Measurements from ENCODE around the gene MOCOS.
"Not testable (repeated sequence)": the region's sequence is repeated elsewhere in the genome, so short reads cannot be mapped to it uniquely, and the experiment has no call there.

MOCOS gene

DNA sequence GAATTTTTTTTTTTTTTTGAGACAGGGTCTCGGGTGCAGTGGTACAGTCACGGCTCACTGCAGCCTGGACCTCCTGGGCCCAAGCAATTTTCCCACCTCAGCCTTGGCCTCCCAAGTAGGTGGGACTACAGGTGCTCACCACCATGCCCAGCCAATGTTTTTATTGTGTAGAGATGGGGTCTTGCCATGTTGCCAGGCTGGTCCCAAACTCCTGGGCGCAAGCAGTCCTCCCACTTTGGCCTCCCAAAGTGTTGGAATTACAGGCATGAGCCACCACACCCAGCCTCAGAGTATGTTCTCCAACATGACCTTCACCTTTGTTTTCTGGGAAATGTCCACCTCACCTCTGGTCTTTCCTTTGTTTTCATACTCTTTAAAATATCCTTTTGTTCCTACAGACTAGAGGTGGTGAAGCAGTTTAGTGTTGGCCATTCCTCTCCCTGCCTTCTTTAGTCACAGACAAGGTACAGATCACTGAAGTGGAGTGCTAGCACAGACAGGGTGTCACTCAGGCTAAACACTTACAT lies 19.5 kb upstream of the MOCOS start:
- DNase-seq (ENCODE audit: low spot score) = no peak
- TF ChIP-seq, protein P1, sequence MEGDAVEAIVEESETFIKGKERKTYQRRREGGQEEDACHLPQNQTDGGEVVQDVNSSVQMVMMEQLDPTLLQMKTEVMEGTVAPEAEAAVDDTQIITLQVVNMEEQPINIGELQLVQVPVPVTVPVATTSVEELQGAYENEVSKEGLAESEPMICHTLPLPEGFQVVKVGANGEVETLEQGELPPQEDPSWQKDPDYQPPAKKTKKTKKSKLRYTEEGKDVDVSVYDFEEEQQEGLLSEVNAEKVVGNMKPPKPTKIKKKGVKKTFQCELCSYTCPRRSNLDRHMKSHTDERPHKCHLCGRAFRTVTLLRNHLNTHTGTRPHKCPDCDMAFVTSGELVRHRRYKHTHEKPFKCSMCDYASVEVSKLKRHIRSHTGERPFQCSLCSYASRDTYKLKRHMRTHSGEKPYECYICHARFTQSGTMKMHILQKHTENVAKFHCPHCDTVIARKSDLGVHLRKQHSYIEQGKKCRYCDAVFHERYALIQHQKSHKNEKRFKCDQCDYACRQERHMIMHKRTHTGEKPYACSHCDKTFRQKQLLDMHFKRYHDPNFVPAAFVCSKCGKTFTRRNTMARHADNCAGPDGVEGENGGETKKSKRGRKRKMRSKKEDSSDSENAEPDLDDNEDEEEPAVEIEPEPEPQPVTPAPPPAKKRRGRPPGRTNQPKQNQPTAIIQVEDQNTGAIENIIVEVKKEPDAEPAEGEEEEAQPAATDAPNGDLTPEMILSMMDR (IDR thresholded peaks at IDR 0.05; ENCODE audit: extremely low read depth, missing control alignments) = no peak

DNA sequence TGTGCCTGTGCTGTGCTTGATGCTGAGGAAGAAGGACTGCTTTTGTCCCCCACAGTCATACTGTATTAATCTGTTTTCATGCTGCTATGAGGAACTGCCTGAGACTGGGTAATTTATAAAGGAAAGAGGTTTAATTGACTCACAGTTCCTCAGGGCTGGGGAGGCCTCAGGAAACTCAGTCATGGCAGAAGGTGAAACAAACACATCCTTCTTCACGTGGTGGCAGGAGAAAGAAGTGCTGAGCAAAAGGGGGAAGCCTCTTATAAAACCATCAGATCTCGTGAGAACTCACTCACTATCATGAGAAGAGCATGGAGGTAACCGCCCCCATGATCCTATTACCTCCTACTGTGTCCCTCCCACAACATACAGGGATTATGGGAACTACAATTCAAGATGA lies 19.0 kb upstream of the MOCOS start:
- not testable (repeated sequence) for DNase-seq (ENCODE audit: low spot score)

DNA sequence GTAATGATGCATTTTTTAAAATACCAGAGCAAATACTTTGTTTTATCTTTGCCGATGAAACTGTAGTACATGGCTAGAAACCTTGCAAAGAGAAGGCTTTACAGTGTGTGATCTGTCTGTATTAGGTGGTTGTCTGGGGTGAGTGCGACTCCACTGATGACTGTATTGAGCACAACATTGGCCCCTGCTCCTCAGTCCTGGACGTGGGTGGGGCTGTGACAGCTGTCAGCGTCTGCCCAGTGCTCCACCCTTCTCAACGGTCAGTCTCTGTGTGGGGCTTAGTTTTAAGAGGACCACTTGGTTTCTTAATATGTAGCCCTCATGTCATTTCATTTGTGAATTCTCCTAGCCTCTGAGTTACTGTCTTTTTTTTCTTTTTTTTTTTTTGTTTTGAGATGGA lies 17.4 kb upstream of the MOCOS start:
- TF ChIP-seq, protein P1 (IDR thresholded peaks at IDR 0.05; ENCODE audit: extremely low read depth, missing control alignments) = no peak
- no peak for DNase-seq (ENCODE audit: low spot score)

DNA sequence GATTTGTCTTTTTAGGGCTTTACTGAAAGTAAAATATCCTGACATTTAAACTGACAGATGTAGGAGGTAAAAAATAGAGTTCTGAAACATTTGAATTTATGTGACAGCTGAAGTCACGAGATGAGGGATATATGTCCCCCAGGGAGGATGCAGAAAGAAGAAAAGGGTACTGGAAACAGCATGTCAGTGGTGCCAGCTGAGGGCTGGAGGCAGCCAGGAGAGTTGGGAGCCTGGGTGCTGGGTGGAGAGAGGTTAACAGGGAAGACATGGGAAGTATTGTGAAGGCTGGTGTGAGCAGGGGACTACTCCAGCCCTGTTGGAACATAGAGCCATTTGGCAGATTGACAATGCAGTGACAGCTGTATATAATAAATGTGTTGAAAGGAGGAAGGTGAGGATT lies 11.8 kb upstream of the MOCOS start:
- no peak for DNase-seq (ENCODE audit: low spot score)
- TF ChIP-seq, protein P1 (IDR thresholded peaks at IDR 0.05; ENCODE audit: extremely low read depth, missing control alignments) = no peak

DNA sequence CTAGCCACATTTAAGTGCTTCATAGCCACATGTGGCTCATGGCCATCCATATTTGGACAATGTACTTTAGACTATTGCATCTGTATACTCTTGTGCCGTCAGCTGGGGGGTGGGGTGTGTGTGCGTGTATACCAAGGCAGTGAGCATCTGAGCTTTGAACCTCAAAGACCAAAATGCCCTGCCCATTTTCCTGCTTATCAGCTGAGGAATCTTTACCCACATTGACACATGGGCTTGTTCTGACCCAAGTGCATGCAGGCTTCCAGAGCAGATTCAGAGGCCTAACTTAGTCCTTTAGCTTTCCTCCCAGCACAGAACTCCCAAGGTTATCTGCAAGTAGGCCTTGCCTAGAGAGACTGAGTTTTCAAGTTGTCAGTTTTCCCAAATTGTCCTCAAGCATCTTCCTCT lies 11.1 kb upstream of the MOCOS start:
- DNase-seq (ENCODE audit: low spot score) = no peak
- TF ChIP-seq, protein P1 (IDR thresholded peaks at IDR 0.05; ENCODE audit: extremely low read depth, missing control alignments) = no peak

DNA sequence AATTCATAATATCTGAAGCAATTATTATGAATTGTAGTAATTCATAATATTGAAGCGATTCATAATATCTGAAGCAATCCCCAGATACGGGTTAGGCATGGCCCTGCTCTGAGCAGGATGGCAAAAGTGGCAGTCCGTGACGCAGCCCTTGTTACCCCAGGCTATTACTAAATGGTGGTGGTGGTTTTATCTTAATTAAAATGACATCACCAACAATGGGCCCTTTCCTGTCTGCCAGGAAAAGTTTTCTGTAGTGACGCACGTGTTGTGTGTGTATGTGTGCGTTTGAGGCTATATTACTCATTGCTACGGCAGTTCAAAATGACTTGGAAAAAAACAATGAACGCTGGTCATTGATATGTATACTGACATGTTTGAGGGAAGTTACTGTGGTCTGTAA lies 10.6 kb upstream of the MOCOS start:
- no peak for DNase-seq (ENCODE audit: low spot score)
- TF ChIP-seq, protein P1 (IDR thresholded peaks at IDR 0.05; ENCODE audit: extremely low read depth, missing control alignments) = no peak

DNA sequence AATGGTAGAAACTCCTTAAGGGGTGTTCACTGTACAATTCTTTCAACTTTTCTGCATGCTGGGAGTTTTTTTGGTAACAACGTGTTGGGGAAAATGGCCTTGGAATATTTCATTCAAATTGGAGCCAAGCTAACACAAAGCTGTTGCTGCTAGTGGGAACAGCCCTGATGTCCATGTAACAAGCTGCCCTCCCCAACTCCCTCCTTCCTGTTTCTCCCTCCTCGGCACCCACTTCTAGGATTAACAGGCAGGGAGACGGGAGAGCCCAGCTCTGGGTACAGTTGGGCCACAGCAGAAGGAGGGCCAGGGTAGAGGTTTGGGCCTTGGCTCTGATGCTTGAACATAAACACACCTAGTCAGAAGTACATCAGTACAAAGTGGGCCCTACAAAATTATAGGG lies 9.4 kb upstream of the MOCOS start:
- TF ChIP-seq, protein P1 (IDR thresholded peaks at IDR 0.05; ENCODE audit: extremely low read depth, missing control alignments) = no peak
- no peak for DNase-seq (ENCODE audit: low spot score)

DNA sequence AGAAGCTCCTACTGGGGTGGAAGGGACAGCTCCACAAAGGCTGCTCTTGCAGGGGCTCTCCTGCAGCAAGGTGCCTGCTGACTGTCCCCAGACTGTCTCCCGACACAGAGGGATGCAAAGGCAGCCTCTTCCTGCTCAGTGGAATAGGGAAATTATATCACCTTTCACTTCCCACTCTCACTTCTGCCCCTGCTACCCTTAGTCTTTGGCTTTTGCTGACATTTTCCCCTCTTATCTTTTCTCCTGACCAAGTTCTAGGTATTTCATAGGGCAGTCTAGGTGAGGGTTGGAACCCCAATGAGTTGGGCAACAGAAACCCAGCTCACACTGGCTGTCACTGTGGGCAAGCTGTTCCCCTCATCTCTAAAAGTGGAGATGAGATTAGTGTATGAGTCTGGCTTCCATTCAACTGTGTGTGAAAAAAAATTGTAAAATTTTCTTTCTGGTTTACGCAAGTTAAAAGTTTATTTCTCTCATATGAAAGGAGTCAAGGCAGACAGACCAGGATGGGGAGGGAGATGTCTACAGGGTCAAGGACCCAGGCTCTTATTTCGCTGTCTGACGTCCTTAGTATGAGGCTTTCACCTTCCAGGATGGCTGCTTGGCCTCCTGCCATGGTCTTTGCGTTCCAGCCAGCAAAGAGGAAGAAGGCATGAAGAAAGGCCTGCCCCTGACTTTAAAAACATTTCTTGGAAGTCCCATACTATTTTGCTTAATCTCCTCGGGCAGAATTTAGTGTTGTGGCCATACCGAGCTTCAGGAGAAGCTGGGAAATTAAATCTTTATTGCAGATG lies 7.5 kb upstream of the MOCOS start:
- TF ChIP-seq, protein P1 (IDR thresholded peaks at IDR 0.05; ENCODE audit: extremely low read depth, missing control alignments) = no peak
- no peak for DNase-seq (ENCODE audit: low spot score)
